Stimulated activated CD4-positive, alpha-beta T cell treated with anti-CD3 and anti-CD28 coated beads, Interleukin-1b, Interleukin-23, amount 100 ng/mL, for 4 hours (primary cell): ENCODE measurements around the gene TPP2.

Experiments
- DNase-seq, 2 donors: peaks; one replicate each; pipeline ENCODE4 v3.0.0-alpha.2; 2020; ENCODE audit warnings: low read depth in 2 of 2

TPP2 gene

GRCh38 chr13:102693776-102694175, 97.0 kb downstream of the TPP2 start:
- no peak for DNase-seq

GRCh38 chr13:102694937-102695336, 98.2 kb downstream of the TPP2 start, which contains the start of gene METTL21C:
TSS of gene METTL21C (minus strand) at chr13:102695044. CDS start at chr13:102694498, 546 bp downstream.
- no peak for DNase-seq

GRCh38 chr13:102696465-102696864, 99.7 kb downstream of the TPP2 start:
- no peak for DNase-seq

GRCh38 chr13:102697264-102697663, 100.5 kb downstream of the TPP2 start:
- DNase-seq = no peak

- DNase-seq = no peak
Observed at GRCh38 chr13:102697929-102698648, 101.3 kb downstream of the TPP2 start.

GRCh38 chr13:102698649-102698980, 101.8 kb downstream of the TPP2 start:
- DNase-seq = no peak

GRCh38 chr13:102699504-102699903, 102.7 kb downstream of the TPP2 start:
- DNase-seq = no peak

GRCh38 chr13:102700088-102701031, 103.6 kb downstream of the TPP2 start:
- no peak for DNase-seq

GRCh38 chr13:102701331-102701730, 104.5 kb downstream of the TPP2 start:
- no peak for DNase-seq

GRCh38 chr13:102702965-102703725, 106.4 kb downstream of the TPP2 start:
- DNase-seq = no peak

GRCh38 chr13:102703726-102704035, 106.9 kb downstream of the TPP2 start:
- no peak for DNase-seq

- DNase-seq = no peak
Observed at GRCh38 chr13:102704238-102705058, 107.7 kb downstream of the TPP2 start.

- no peak for DNase-seq
Observed at GRCh38 chr13:102707467-102707866, 110.7 kb downstream of the TPP2 start.

GRCh38 chr13:102708211-102708610, 111.4 kb downstream of the TPP2 start:
- DNase-seq = no peak

GRCh38 chr13:102708991-102709390, 112.2 kb downstream of the TPP2 start:
- DNase-seq = no peak

GRCh38 chr13:102709536-102709935, 112.8 kb downstream of the TPP2 start:
- DNase-seq = no peak

GRCh38 chr13:102710261-102710679, 113.5 kb downstream of the TPP2 start:
- no peak for DNase-seq

- DNase-seq = no peak
Observed at GRCh38 chr13:102715447-102715846, 118.7 kb downstream of the TPP2 start.

- DNase-seq = no peak
Observed at GRCh38 chr13:102718746-102719145, 122.0 kb downstream of the TPP2 start.

GRCh38 chr13:102721800-102722231, 125.0 kb downstream of the TPP2 start:
- DNase-seq = no peak

- no peak for DNase-seq
Observed at GRCh38 chr13:102724923-102725322, 128.1 kb downstream of the TPP2 start.
